Measurements from ENCODE around the gene NSF.
"Not testable (repeated sequence)": the region's sequence is repeated elsewhere in the genome, so short reads cannot be mapped to it uniquely, and the experiment has no call there.

GRCh38 chr17:46560048-46560447, 30.4 kb upstream of the NSF start:
- not testable (repeated sequence) for TF ChIP-seq CTCF (conservative IDR thresholded peaks at IDR 0.05; ENCODE audit: low read length); EZH2phosphoT487 (IDR thresholded peaks at IDR 0.05; ENCODE audit: borderline replicate concordance, low read depth, low read length)
